Measurements from ENCODE around the gene CASZ1.
A peak's percentile ranks its signal among the peaks of the same experiment; 100 is the strongest.

The CASZ1 gene

DNA sequence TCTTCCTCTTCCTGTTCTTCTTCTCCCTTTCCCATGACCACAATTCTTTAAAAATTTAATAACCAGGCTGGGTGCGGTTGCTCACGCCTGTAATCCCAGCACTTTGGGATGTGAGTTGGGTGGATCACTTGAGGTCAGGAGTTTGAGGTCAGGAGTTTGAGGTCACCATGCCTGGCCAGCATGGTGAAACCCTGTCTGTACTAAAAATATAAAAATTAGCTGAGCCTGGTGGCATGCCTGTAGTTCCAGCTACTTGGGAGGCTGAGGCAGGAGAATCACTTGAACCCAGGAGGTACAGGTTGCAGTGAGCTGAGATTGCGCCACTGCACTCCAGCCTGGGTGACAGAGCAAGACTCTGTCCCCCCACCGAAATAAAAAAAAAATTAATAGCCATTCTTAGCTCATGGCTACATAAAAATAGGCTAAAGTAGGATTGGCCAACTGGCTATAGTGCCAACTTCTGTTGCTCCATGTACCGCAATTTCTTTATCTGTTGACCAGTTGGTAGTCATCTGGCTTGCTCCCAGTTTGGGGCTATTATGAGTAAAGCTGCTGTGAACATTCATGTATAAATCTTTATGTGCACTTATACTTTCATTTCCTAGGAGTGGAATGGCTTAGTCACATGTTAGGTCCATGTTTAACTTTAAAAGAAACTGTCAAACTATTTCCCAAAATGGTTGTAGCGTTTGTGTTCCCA is 185.4 kb downstream of the CASZ1 start:
- DNase-seq (ENCODE audit: insufficient read length, low spot score) (no peak), FAIRE-seq (no peak)

DNA sequence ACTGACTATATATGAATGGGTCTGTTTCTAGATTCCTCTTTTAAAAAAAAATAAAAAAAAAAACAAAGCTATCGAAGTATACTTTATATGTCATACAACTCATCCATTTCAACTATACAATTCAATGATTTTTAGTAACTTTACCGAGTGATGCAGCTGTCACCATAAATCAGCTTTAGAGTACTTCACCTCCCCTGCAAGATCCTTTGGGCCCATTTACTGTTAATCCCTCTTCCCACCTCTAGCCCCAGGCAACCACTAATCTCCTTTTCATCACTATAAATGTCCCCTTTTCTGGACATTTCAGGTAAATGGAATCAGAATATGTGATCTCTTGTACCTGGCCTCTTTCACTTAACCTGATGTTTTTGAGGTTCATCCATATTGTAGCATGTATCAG is 187.8 kb downstream of the CASZ1 start:
- FAIRE-seq (peak; percentile 69), DNase-seq (ENCODE audit: insufficient read length, low spot score) (no peak)
- TF ChIP-seq POLR2A (IDR thresholded peaks at IDR 0.05; ENCODE audit: low read depth, low read length) (no peak), PAX5 (IDR thresholded peaks at IDR 0.05; ENCODE audit: insufficient read depth, low read length, severe bottlenecking) (no peak), POU2F2 (IDR thresholded peaks at IDR 0.05; ENCODE audit: low read depth, low read length) (no peak), SPI1 (IDR thresholded peaks at IDR 0.05; ENCODE audit: low read depth, low read length) (no peak), POLR2AphosphoS5 (IDR thresholded peaks at IDR 0.05; ENCODE audit: low read depth, low read length) (no peak), TAF1 (IDR thresholded peaks at IDR 0.05; ENCODE audit: low read depth, low read length) (no peak)

More for the DNA sequence above, 185.4 kb downstream of the CASZ1 start:
- no peak for TF ChIP-seq PAX5 (IDR thresholded peaks at IDR 0.05; ENCODE audit: insufficient read depth, low read length, severe bottlenecking)
- no peak for TF ChIP-seq TAF1 (IDR thresholded peaks at IDR 0.05; ENCODE audit: low read depth, low read length)
- no peak for TF ChIP-seq POLR2AphosphoS5 (IDR thresholded peaks at IDR 0.05; ENCODE audit: low read depth, low read length)

DNA sequence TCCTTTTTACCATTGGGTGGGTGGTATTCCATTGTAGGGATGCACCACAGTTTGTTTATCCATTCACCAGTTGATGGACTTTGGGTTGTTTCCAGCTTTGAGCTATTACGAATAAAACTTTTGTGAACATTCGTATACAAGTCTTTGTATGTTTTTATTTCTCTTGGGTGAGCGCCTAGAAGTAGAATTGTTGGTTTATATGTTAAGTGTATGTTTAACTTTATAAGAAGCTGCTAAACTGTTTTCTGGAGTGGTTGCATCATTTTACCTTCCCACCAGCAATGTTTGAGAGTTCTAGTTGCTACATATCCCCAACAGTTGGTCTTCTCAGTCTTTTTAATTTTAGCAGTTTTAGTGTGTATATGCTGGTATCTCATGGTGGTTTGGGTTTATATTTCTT is 189.2 kb downstream of the CASZ1 start:
- no peak for TF ChIP-seq POLR2AphosphoS5 (IDR thresholded peaks at IDR 0.05; ENCODE audit: low read depth, low read length)
- TF ChIP-seq PAX5 (IDR thresholded peaks at IDR 0.05; ENCODE audit: insufficient read depth, low read length, severe bottlenecking) = no peak
- no peak for TF ChIP-seq POLR2A (IDR thresholded peaks at IDR 0.05; ENCODE audit: low read depth, low read length)
- TF ChIP-seq TAF1 (IDR thresholded peaks at IDR 0.05; ENCODE audit: low read depth, low read length) = no peak
- TF ChIP-seq POU2F2 (IDR thresholded peaks at IDR 0.05; ENCODE audit: low read depth, low read length) = no peak
- no peak for TF ChIP-seq SPI1 (IDR thresholded peaks at IDR 0.05; ENCODE audit: low read depth, low read length)
- no peak for DNase-seq (ENCODE audit: insufficient read length, low spot score)
- no peak for FAIRE-seq

DNA sequence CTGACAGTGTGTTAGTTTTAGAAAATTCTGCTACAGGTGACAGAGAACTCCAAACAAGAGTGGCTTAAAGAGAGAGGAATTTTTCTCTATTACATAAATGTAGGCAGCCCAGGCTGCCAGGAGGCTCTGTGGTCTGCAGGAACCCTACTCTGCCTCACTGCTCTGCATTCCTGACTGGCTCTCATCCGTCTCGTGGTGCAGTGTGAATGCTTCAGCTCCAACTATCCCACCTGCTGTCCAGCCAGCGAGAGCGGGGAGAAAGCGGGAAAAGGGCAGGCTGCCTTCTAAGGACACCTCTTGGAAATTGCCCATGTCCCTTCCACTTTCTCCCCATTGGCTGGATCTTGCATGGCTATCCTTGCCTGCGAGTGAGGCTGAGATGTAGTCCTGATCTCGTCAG is 190.4 kb downstream of the CASZ1 start:
- FAIRE-seq = no peak
- no peak for DNase-seq (ENCODE audit: insufficient read length, low spot score)
- TF ChIP-seq POLR2A (IDR thresholded peaks at IDR 0.05; ENCODE audit: low read depth, low read length) = no peak
- TF ChIP-seq TAF1 (IDR thresholded peaks at IDR 0.05; ENCODE audit: low read depth, low read length) = no peak
- TF ChIP-seq SPI1 (IDR thresholded peaks at IDR 0.05; ENCODE audit: low read depth, low read length) = no peak
- no peak for TF ChIP-seq POLR2AphosphoS5 (IDR thresholded peaks at IDR 0.05; ENCODE audit: low read depth, low read length)
- no peak for TF ChIP-seq PAX5 (IDR thresholded peaks at IDR 0.05; ENCODE audit: insufficient read depth, low read length, severe bottlenecking)
- TF ChIP-seq POU2F2 (IDR thresholded peaks at IDR 0.05; ENCODE audit: low read depth, low read length) = no peak

DNA sequence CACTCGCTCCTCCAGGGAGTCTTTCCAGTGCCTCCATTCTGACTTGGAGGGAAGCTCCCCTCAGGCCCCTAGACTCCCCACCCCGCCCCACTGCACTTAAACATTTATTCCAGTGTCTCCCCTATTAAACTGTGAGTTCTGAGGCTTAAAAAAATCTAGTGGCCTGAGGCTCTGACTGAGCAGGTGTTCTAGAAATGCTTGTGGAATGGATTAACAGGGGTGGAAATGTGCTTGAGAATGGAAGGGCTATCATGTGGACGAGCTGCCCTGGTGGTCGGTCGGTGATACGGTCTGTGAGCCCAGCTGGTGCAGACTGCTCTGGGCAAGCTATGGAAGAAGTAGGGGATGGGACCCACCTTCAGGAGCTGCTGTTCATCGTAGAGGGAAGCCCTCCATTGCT is 191.5 kb downstream of the CASZ1 start:
- no peak for FAIRE-seq
- TF ChIP-seq POU2F2 (IDR thresholded peaks at IDR 0.05; ENCODE audit: low read depth, low read length) = no peak
- TF ChIP-seq POLR2AphosphoS5 (IDR thresholded peaks at IDR 0.05; ENCODE audit: low read depth, low read length) = no peak
- no peak for TF ChIP-seq POLR2A (IDR thresholded peaks at IDR 0.05; ENCODE audit: low read depth, low read length)
- TF ChIP-seq TAF1 (IDR thresholded peaks at IDR 0.05; ENCODE audit: low read depth, low read length) = no peak
- TF ChIP-seq PAX5 (IDR thresholded peaks at IDR 0.05; ENCODE audit: insufficient read depth, low read length, severe bottlenecking) = no peak
- no peak for TF ChIP-seq SPI1 (IDR thresholded peaks at IDR 0.05; ENCODE audit: low read depth, low read length)
- DNase-seq (ENCODE audit: insufficient read length, low spot score) = no peak

DNA sequence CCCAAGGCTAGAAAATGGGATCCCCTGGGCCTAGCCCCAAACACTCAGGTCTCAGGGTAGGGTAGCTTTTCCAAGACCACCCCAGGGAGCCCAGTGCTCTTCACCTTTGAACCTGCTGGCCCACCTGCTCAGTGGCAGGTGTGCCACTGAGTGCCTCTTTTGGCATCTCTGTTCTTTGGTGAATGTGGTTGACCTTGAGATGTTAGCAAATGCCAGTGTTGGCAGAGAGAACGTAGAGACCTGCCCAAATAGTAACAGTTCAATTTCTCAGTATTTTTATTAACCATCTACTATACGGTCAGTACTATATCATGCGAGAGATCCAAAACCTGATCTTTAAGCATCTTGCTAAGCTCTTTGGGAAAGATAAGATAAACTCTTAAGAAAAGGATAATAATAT is 193.5 kb downstream of the CASZ1 start:
- TF ChIP-seq PAX5 (IDR thresholded peaks at IDR 0.05; ENCODE audit: insufficient read depth, low read length, severe bottlenecking) (no peak), POU2F2 (IDR thresholded peaks at IDR 0.05; ENCODE audit: low read depth, low read length) (no peak), POLR2A (IDR thresholded peaks at IDR 0.05; ENCODE audit: low read depth, low read length) (no peak), SPI1 (IDR thresholded peaks at IDR 0.05; ENCODE audit: low read depth, low read length) (no peak), TAF1 (IDR thresholded peaks at IDR 0.05; ENCODE audit: low read depth, low read length) (no peak), POLR2AphosphoS5 (IDR thresholded peaks at IDR 0.05; ENCODE audit: low read depth, low read length) (no peak)
- no peak for DNase-seq (ENCODE audit: insufficient read length, low spot score)
- no peak for FAIRE-seq

DNA sequence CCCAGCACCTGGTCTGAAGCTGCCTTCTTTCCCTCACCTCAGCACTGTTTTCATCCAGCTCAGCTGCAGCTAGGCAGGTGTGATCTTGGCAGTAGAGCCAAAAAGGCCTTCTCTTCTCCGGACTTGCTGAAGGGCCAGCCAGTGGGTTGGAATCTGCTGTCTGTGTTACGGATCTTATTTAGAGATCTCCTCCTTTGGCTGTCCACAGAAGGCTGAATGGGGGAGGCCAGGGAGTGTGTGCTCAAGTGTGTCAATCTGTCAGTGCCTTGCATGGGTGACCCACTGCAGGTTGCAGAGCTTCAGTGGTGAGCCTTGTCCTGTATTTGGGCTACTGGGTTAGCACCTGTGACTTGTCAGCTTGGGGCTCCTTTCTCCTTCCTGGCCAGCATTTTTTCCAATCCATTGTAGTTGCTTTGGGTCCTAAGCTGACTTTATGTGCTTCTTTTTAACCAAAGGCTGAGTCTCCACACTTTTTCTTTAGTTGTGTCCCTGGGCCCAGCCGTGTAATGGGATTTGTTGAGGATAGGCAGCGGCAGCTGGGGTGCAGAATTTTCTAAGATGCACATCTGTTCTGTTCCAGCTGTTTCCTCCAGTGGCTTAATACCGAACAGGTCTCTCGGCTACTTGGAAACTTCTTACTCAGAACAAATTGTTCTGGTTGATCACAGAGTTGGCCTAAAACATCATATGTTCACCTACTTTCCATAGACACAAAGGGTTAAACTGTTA is 194.9 kb downstream of the CASZ1 start:
- no peak for FAIRE-seq

DNA sequence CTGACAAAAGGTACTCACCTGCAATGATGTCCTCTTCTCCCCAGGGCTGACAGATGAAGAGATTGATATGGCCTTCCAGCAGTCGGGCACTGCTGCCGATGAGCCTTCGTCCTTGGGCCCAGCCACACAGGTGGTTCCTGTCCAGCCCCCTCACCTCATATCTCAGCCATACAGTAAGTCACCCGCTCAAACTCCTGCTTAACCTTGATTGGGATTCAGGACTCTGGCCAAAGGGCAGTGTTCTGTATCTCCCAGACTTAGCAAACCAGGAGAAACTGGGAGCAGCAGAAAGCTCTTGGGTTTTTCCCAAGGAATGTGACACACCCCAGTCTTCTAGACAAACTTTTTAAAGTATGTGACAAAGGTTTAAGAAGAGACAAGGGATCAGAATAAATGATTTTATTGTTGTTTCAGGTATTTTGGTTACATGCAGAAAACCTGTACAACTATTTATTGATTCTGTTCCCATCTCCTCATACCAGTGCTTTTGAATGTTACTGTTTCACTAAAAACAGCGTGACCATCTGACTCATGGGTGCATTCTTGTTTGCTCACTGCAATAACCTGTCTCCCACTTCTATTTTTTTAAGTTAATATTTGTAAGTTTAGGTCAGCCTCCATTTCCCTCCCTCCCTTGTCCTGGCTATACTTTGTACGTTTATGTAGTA is 197.1 kb downstream of the CASZ1 start:
- TF ChIP-seq TAF1 (IDR thresholded peaks at IDR 0.05; ENCODE audit: low read depth, low read length) (no peak), PAX5 (IDR thresholded peaks at IDR 0.05; ENCODE audit: insufficient read depth, low read length, severe bottlenecking) (no peak), SPI1 (IDR thresholded peaks at IDR 0.05; ENCODE audit: low read depth, low read length) (no peak), POU2F2 (IDR thresholded peaks at IDR 0.05; ENCODE audit: low read depth, low read length) (no peak), POLR2A (IDR thresholded peaks at IDR 0.05; ENCODE audit: low read depth, low read length) (no peak), POLR2AphosphoS5 (IDR thresholded peaks at IDR 0.05; ENCODE audit: low read depth, low read length) (no peak)
- no peak for DNase-seq (ENCODE audit: insufficient read length, low spot score)
- no peak for FAIRE-seq

More for the DNA sequence above, 194.9 kb downstream of the CASZ1 start:
- no peak for TF ChIP-seq POLR2AphosphoS5 (IDR thresholded peaks at IDR 0.05; ENCODE audit: low read depth, low read length)
- TF ChIP-seq PAX5 (IDR thresholded peaks at IDR 0.05; ENCODE audit: insufficient read depth, low read length, severe bottlenecking) = no peak
- TF ChIP-seq POU2F2 (IDR thresholded peaks at IDR 0.05; ENCODE audit: low read depth, low read length) = no peak
- TF ChIP-seq POLR2A (IDR thresholded peaks at IDR 0.05; ENCODE audit: low read depth, low read length) = no peak
- no peak for TF ChIP-seq TAF1 (IDR thresholded peaks at IDR 0.05; ENCODE audit: low read depth, low read length)
- TF ChIP-seq SPI1 (IDR thresholded peaks at IDR 0.05; ENCODE audit: low read depth, low read length) = no peak
- no peak for DNase-seq (ENCODE audit: insufficient read length, low spot score)

DNA sequence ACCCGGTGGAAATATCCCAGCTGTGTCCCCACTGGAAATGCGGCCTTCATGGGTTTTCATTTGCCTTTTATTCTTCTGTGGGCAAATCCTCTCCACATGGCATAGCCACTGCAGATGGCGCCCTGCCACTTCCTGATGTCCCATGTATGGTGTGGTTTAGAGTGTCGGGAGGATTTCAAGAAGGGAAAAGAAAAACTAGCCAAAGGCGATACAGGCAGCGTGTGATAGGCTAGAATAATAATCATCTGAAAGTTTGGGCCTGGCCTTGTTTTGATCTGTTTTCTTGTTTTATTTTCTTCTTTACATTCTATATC is 198.1 kb downstream of the CASZ1 start:
- FAIRE-seq (no peak), DNase-seq (ENCODE audit: insufficient read length, low spot score) (no peak)
- TF ChIP-seq SPI1 (IDR thresholded peaks at IDR 0.05; ENCODE audit: low read depth, low read length) = no peak
- TF ChIP-seq POU2F2 (IDR thresholded peaks at IDR 0.05; ENCODE audit: low read depth, low read length) = no peak
- no peak for TF ChIP-seq PAX5 (IDR thresholded peaks at IDR 0.05; ENCODE audit: insufficient read depth, low read length, severe bottlenecking)
- TF ChIP-seq POLR2A (IDR thresholded peaks at IDR 0.05; ENCODE audit: low read depth, low read length) = no peak
- no peak for TF ChIP-seq TAF1 (IDR thresholded peaks at IDR 0.05; ENCODE audit: low read depth, low read length)
- TF ChIP-seq POLR2AphosphoS5 (IDR thresholded peaks at IDR 0.05; ENCODE audit: low read depth, low read length) = no peak
